DMS114 treated with DMSO at 0.1 percent for 48 hours (cell line): Measurements from ENCODE around the gene SLC28A2.

Source experiments
- DNase-seq: peaks from one replicate; lab custom pipeline; 2025; ENCODE audit not compliant: unreplicated experiment; lab: John Stamatoyannopoulos, UW

Gene SLC28A2

GRCh38 chr15:45320581-45321205, 68.7 kb downstream of the SLC28A2 start:
- no peak for DNase-seq

- DNase-seq = no peak
Observed at GRCh38 chr15:45326280-45326679, 74.2 kb downstream of the SLC28A2 start.

- DNase-seq = no peak
Observed at GRCh38 chr15:45326741-45327140, 74.7 kb downstream of the SLC28A2 start.
